Smooth muscle cell of the brain vasculature (primary cell): Measurements from ENCODE around the gene TNKS2.
"Not testable (repeated sequence)": the region's sequence is repeated elsewhere in the genome, so short reads cannot be mapped to it uniquely, and the experiment has no call there.

ENCODE experiments used
- DNase-seq: peaks from one replicate; pipeline ENCODE4 v3.0.0-alpha.2; 2012; ENCODE audit warnings: low read depth, low spot score

TNKS2 gene

GRCh38 chr10:91797874-91798648 is at the start of gene TNKS2:
Gene TNKS2, plus strand, starts transcription at chr10:91798426. Its CDS starts 265 bp downstream, at chr10:91798691.
- peak; percentile 88 for DNase-seq

- not testable (repeated sequence) for DNase-seq
Observed at GRCh38 chr10:91749592-91749991, 48.6 kb upstream of the TNKS2 start.

- DNase-seq = peak; percentile 77
Observed at GRCh38 chr10:91756286-91756685, 41.9 kb upstream of the TNKS2 start.

GRCh38 chr10:91758303-91759146 is 39.7 kb upstream of the TNKS2 start:
- DNase-seq = no peak

GRCh38 chr10:91759581-91759986 is 38.6 kb upstream of the TNKS2 start:
- DNase-seq = no peak

GRCh38 chr10:91761721-91762120 is 36.5 kb upstream of the TNKS2 start:
- DNase-seq = no peak

- no peak for DNase-seq
Observed at GRCh38 chr10:91762878-91763277, 35.3 kb upstream of the TNKS2 start.

- no peak for DNase-seq
Observed at GRCh38 chr10:91766676-91767075, 31.6 kb upstream of the TNKS2 start.

GRCh38 chr10:91768123-91768522 is 30.1 kb upstream of the TNKS2 start:
- no peak for DNase-seq

GRCh38 chr10:91771907-91772306 is 26.3 kb upstream of the TNKS2 start:
- DNase-seq = no peak

GRCh38 chr10:91772461-91772860 is 25.8 kb upstream of the TNKS2 start:
- DNase-seq = no peak

GRCh38 chr10:91772869-91773268 is 25.4 kb upstream of the TNKS2 start:
- DNase-seq = no peak

- no peak for DNase-seq
Observed at GRCh38 chr10:91774571-91774970, 23.7 kb upstream of the TNKS2 start.

GRCh38 chr10:91775731-91776130 is 22.5 kb upstream of the TNKS2 start:
- no peak for DNase-seq

GRCh38 chr10:91776266-91776665 is 22.0 kb upstream of the TNKS2 start:
- DNase-seq = no peak

GRCh38 chr10:91778485-91778884 is 19.7 kb upstream of the TNKS2 start:
- no peak for DNase-seq

GRCh38 chr10:91779011-91779605 is 19.1 kb upstream of the TNKS2 start:
- DNase-seq = no peak

- no peak for DNase-seq
Observed at GRCh38 chr10:91782539-91782938, 15.7 kb upstream of the TNKS2 start.

GRCh38 chr10:91785830-91786229 is 12.4 kb upstream of the TNKS2 start:
- no peak for DNase-seq

GRCh38 chr10:91787258-91787657 is 11.0 kb upstream of the TNKS2 start:
- no peak for DNase-seq

GRCh38 chr10:91787810-91788209 is 10.4 kb upstream of the TNKS2 start:
- no peak for DNase-seq

- DNase-seq = no peak
Observed at GRCh38 chr10:91788527-91788926, 9.7 kb upstream of the TNKS2 start.
